Right ventricle myocardium inferior (tissue), 1 donor: ENCODE results near the gene CATSPERD. TPM values are rescaled to one million over a fixed set of nuclear protein-coding genes. Genes with fewer than 3 reads are reported as not detected.
A peak's percentile ranks its signal among the peaks of the same experiment; 100 is the strongest.
"Not testable (repeated sequence)": the region's sequence is repeated elsewhere in the genome, so short reads cannot be mapped to it uniquely, and the experiment has no call there.

Experiments used
- ATAC-seq: fragments of 200-7000 bp; cut with Tn5 transposase; one replicate; pipeline ENCODE4 v1.9.1; 2020; ENCODE audit warnings: mild to moderate bottlenecking, moderate library complexity
- DNase-seq: peaks from one replicate; pipeline ENCODE4 v3.0.0; 2021; ENCODE audit errors: missing footprints
- intact Hi-C: fragments of 100-400 bp; cut with DNase I; formaldehyde crosslinking; loops from one replicate; pipeline ENCODE4 v1.11.0; 2022
- total RNA-seq: library from RNA; stranded (reverse); fragmentation: NEBNext Ultra II Directional; extraction: Animal tissue kit (Norgen Biotek cat#: 25700); gene quantifications from one replicate; pipeline ENCODE4 v1.2.1, GENCODE V29; 2021
- donor health status: DM: no; HTN: yes; CAD: no; lungs with severe emphysema.

CATSPERD gene
- total RNA-seq, 1 donor from 2014 or later = not detected

DNA sequence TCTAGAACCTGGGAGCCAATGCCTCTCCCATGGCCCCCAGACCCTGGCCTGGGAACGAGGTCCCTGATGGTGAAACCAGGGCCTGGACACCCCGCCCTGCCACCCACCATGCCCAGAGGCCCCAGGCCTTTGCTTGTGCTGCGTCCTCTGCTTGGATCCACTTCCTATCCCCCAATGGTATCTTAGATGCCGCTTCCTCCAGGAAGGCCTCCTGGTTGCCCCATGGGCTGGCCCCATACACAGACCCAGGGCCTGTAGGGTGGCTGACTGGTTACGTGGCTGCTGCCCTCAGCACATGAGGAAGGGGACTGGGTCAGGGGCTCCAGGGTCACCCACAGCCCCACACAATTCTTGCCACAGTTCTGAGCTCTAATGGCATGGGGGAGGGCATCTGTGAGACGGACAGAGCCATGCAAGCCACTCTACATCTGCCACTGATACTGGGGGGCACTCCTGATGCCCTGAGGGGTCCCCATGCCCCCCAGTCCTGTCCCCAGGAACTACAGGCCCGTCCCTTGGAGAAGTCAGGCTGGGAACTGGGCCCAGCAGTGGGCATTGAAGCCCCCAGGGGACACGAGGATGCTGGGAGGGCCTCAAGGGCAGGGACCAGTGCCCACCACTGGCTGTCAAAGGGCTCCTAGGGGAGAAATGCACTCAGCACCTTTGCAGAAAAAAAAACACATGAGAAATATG is 25.3 kb upstream of the CATSPERD start:
- no peak for ATAC-seq
- intact Hi-C loops = no loop called here
- no peak for DNase-seq

DNA sequence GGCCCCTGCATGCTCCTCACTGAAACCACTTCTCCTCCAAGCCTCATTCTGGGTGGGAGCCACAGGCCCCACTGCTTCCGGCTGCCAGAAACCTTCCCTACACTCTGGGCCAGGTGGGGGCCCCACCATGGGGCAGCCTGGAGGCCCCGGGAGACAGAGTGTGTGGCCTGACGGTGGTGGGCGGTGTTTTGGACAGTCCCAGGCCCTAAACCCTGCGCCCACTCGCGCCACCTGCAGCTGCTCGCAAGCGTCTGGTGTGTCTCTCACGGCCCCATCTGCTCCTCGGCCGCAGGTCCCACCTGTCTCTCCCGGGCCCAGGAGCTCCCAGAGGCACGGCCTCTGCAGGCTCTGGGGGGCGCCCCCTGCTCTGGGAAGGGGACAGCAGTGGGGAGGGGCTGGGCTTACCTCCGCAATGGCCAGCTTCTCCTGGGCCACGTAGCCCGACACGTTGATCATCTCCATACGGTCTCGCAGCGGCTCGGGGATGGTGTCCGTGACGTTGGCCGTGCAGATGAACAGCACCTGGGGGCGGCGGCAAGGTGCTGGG is 24.7 kb upstream of the CATSPERD start:
- no peak for ATAC-seq
- DNase-seq = no peak
- intact Hi-C loops = no loop called here

DNA sequence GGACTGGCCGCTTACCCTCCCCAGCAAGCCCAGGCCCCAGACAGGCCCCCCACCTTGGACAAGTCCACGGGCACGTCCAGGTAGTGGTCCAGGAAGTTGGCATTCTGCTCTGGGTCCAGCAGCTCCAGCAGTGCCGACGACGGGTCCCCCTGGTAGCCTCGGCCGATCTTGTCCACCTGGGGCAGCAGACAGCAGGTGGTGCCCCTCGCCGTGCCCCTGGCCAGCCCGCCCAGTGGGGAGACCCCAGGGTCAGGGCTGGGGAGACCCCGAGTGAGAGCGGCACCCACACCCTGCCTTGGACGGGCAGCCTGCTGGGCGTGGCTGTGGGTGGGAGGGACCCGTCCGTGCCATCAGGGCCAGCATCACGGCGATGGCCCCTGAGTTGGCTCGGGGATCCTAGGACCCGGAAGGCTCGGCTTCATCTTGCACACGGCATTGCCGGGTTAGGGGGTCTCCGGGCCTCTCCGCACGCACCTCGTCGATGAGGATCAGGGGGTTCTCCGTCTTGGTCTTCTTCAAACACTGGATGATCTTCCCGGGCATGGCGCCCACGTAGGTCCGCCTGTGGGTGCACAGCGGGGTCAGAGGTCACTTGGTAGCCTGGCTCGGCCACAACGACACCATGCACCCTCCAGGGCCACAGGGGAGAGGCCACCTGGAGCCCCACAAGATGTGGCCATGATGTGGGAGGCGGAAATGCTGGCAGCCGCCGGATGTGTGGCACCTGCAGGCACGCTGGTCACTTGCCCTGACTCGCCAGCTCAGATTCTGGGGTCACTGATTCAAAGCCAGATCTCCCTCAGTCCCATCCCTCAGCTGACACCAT is 24.0 kb upstream of the CATSPERD start:
- intact Hi-C loops = no loop called here
- ATAC-seq = no peak
- DNase-seq = no peak

DNA sequence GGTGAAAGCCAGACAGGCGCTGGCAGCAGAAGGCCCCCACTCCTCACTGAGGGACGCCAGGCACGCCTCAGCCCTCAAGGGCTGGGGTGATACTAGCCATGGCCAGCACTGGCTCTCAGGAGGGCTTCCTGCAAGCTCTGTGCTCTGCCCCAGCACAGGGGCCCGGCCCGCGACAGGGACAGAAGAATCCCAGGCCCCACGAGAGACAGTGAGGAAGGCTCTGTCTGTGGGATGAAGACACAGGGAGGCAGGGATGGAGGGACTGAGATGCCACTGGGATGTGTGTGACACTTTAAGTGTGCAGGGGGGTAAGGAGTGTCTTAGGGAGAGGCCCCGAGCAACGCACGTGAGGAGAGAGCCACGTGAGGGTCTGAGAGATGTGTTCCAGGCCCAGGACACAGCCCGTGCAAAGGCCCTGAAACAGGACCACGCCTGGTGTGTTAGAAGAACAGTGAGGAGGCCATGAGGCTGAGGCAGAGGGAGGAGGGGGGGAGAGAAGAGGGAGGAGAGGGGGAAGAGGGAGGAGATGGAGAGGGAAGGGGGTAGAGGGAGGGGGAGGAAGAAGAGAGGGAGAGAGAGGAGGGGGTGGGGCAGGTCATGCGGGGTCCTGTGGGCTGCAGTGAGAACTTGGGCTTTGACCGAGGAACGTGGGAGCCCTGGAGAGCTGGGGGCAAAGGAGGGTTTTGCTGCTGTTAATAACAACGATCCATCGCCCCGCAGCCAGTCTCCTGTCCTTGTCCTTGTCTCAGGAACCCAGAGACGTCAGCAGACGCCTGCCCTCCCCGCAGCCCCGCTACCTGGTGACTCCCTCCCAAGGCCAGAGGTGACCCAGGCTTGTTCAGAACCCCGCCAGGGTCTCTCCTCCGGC is 23.2 kb upstream of the CATSPERD start:
- ATAC-seq (no peak), DNase-seq (no peak)
- intact Hi-C loops = no loop called here

DNA sequence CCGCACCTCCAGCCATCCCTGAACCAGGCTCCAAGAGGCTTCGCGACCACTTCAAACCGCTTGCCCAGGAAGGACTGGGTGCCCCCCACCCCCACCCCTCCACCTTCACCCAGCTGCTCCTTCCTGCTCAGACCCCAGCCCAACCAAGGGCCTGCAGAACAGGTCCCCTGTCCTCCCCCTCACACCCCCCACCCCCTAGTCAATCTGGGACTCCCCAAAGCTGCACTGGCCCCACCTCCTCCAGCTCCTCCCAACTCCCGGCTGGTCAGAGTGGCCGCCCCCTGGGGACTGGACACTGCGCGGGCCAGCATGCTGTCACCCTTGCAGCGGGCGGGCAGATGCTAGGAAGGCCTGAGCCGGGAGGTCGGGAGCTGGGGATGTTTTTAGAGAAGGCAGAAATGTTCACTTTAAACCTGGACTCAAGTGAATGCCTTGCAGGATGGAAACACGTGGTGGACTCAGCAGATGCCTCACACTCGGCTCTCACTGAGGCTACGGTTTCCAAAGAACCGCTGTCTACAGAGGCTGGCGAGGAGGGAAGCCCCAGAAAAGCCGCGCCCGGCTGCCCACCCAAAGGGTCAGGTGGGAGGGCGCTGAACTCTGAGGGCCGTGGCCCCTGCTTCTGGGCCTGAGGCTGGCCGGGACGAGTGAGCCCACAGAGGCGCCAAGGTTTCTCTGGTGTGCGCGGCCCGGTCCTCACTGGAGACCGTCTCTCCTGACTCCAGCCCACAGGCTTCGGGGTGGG is 22.4 kb upstream of the CATSPERD start:
- DNase-seq (no peak), ATAC-seq (no peak)
- intact Hi-C loops = no loop called here

DNA sequence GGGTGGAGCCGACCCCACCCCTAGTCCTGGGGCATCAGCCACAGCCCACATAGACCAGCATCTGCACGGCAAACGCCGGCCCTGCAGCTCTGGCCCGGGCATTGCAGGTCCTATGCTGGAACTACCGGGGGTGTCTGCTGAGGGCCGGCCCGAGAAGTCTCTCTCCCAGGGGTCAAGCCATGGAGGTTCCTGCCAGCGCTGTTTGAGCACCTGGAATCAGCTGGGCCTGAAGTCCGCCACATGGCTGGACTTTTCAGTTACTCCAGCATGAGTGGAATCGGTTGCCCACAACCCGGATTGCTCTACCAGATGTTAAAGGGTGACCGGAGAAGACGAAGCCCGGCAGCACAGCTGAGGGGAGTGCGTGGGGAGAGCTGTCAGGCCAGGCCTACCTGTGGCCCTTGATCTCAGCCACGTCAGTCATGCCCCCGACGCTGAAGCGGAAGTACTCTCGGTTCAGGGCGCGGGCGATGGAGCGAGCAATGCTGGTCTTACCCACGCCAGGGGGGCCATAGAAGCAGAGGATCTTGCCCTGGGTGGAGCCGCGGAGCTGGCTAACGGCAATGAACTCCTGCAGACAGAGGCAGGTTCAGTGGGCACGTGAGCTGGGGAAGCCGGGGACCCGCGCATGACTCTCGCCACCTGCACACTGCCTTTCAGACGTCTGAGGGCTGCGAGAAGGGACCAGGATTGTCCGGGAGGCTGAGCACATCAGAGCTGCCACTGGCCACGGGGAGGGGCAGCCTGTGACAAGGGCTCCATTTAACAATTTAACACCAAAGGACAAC is 21.6 kb upstream of the CATSPERD start:
- no peak for DNase-seq
- intact Hi-C loops = no loop called here
- ATAC-seq = no peak

DNA sequence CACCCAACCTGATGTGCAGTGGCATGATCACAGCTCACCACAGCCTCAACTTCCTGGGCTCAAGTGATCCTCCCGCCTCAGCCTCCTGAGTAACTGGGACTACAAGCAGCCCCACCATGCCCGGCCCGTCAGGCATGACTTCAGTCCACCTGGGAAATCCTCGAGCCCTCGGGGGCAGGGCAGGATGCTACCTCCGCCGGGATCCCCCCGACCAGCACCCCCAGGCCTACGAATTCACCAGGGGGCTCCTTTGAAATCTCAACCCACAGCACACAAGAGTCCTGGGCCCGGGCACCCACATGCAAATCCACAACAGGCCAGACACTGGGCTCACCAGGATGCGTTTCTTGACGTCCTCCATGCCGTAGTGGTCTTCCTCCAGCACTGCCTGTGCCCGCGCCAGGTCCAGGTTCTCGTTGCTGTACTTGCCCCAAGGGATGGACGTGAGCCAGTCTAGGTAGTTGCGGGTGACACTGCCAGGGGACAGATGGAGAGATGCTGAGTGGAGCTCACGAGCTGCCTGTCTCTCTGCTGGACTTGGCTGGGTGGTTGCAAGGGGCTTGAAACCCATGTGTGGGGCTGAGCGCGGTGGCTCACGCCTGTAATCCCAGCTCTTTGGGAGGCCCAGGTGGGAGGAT is 19.9 kb upstream of the CATSPERD start:
- DNase-seq = no peak
- no peak for ATAC-seq
- intact Hi-C loops = no loop called here

DNA sequence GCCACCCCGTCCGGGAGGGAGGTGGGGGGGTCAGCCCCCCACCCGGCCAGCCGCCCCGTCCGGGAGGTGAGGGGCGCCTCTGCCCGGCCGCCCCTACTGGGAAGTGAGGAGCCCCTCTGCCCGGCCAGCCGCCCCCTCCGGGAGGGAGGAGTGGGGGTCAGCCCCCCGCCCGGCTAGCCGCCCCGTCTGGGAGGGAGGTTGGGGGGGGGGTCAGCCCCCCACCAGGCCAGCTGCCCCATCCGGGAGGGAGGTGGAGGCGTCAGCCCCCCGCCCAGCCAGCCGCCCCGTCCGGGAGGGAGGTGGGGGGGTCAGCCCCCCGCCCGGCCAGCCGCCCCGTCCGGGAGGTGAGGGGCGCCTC is 18.4 kb upstream of the CATSPERD start:
- intact Hi-C loops, ATAC-seq, DNase-seq: not testable (repeated sequence)

DNA sequence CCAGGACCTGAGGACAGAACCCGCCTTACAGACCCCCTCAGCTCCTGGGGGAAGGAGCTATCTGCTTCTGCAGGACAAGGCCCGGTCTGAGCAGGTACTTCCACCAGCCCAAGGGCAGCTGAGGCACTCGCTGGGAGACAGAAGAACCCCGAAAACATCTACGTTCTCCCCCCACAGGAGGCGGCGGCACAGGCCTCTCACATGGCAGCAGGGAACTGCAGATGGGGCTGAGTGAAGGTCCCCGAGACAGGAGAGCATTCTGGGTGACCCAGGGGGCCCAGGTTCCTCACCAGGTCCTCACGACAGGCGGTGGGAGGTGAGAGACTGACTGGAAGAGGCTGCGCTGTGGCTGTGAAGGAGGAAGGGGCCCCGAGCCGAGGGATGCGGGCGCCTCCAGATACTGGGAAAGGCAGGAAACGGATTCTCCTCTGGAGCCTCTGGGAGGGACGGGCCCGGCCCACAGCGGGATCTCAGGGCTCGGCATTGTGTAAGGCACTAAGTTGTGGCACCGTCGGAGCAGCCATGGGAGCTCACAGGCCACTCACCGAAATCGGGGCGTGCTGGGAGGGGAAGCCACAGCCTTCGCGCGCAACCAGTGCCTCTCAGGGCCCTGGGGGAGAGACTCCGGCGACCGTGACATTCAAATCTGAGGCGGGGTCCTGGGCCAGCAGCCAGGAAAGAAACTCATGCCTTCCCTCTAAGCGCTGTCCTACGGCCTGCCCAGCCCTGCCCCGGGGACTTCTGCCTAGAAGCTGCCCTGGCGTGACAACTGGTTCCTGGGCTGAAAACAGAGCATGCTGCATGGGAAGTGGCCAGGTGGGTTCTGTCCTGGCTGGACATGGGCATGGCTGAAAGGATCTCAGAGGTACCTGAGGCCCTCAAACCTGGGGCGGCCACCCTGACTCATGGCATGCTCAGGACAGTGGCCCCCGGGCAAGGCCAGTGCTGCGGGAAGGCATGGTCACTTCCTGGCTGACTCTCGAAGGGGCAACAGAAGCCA is 16.3 kb upstream of the CATSPERD start:
- DNase-seq = peak; percentile 44
- ATAC-seq = no peak
- intact Hi-C loops = no loop called here

DNA sequence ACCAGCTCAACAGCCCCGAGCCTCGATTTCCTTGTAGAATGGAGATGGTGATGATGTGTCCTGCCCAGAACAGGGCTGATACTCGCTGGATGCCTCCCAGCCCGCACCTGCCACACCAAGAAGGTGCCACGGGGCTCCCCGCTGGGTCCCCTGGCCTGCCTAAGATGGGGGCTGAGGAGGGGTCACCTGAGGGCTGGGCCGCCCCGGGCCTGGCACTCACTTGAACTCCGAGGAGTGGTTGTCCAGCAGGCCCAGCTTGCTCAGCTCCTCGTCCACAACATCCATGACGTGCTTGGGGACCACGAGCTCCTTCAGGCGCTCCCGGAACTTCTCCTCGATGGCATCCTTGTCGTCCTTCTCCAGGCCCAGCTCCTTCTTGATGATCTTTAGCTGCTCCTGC is 14.9 kb upstream of the CATSPERD start:
- no peak for DNase-seq
- no peak for ATAC-seq
- intact Hi-C loops = no loop called here

DNA sequence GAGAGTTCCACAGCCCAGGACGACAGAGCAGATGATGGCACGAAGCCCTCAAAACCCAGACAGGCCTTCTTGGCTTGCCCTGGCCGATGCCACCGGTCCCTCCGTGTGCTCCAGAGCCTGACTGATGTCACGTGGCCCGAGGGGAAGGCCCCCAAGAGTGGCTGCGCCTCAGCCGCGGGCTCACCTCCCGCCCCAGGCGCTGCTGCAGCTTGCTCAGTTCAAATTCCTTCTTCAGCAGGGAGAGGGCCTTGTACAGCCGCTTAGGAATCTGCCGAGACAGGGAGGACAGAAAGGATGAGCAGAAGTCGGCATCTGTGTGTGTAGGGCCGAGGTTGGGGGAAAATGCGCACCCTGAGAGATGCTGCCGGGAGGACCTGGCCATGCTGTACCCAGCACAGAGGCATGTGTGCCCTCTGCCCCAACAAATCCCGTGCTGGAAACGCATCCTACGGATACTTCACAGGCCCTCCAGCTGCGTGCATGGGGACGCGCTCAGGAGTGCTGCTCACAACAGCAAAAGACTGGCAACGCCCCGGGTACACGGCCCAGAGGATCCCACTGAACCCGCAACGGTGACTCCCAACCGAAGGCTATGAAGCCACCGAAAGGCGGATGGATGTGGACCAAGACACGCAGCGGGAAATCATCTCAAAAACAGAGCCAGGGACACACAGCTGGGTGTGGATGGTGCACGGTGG is 13.4 kb upstream of the CATSPERD start:
- ATAC-seq (no peak), DNase-seq (no peak)
- intact Hi-C loops = no loop called here

DNA sequence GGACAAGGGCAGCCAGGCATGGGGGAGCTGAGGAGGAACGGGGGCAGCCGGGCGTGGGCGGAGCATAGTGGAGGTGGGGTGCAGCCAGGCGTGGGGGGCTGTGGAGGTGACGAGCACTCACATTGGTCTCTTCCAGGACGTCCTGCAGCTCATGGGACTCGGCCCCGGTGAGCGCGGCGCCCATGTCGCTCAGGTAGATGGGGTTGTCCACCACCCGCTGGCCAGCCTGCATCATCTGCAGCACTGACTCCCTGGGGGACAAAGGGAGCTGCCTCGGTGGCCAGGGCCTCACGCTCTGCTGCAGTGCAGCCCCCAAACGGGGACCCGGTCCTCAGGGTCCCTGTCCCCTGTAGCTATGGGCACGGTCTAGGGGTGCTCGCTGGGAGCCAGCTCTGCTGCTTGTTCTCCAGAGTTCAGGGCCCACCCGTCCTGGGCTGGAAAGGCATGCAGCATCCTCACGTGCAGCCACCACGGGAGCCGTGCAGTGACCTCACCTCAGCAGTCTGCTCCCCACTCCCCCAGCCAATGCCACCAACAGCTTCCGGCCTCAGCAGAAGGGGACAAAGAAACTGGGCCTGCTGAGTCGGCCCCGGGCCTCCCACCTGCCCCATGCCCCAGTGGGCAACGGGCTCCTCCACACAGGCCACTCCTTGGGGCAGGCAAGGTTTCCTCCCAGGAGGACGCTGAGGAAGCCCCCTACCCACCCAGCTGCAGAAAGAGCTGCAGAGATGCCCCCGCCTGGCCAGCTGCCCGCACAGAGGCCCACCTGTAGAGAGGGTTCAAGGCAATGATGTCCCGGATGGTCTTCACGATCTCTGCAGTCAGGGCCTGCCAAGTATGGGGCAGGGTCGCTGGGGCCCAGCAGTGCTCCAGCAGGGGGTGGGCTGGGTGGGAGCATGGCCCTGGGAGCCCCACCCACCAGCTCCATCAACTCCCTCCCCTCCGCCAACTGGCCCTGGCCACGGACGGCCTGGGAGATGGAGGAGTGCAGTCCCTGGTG is 12.6 kb upstream of the CATSPERD start:
- no peak for ATAC-seq

DNA sequence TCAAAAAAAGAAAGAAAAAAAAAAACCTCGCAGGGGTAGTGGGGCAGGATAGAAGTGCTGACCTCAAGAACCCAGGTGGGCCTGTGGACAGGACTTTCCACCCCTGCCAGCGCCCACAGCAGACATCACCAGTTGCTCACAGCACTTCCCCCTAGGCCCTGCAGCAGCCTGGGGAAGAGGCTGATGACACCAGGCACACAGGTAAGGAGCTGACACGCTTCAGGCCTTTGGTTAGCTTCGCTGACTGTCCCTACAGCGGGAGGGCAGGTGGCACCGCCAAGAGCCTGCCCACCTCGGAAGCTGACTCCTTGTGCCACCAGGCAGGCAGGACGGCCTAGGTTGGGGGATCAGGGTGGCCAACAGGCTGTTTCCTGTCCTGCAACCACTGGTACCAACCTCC is 9.4 kb upstream of the CATSPERD start:
- ATAC-seq (no peak), DNase-seq (no peak)
- intact Hi-C loops = no loop called here

More for the DNA sequence above, 12.6 kb upstream of the CATSPERD start:
- DNase-seq = no peak
- intact Hi-C loops = no loop called here

DNA sequence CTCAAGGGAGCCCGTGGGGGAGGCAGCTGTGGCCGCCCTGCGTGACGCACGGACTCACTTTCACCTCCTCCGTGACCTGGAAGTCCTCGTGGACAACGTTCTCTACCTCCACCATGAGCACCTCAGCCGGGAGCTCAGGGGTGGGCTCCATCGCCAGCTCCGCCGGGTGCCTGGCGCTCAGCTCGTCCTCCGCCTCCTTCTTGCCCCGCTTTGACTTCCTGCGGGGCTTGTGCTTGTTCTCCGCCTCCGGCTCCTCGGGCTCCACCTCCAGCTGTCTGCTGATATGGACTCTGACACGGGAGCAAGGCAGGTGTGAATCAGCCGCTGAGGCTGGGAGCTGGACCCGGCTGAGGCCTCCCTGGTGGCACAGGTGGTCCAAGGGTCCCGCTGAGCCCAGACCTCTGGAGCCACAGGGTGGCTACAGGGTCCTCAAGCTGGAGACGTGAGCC is 8.7 kb upstream of the CATSPERD start:
- DNase-seq = no peak
- intact Hi-C loops = no loop called here
- no peak for ATAC-seq
